Fibroblast of gingiva (primary cell): ENCODE measurements around the gene SYT10.
"Not testable (repeated sequence)": the region's sequence is repeated elsewhere in the genome, so short reads cannot be mapped to it uniquely, and the experiment has no call there.

Experiments used
- DNase-seq: peaks from one replicate; pipeline ENCODE4 v3.0.0-alpha.2; 2011; ENCODE audit warnings: low read depth

SYT10 gene

DNA sequence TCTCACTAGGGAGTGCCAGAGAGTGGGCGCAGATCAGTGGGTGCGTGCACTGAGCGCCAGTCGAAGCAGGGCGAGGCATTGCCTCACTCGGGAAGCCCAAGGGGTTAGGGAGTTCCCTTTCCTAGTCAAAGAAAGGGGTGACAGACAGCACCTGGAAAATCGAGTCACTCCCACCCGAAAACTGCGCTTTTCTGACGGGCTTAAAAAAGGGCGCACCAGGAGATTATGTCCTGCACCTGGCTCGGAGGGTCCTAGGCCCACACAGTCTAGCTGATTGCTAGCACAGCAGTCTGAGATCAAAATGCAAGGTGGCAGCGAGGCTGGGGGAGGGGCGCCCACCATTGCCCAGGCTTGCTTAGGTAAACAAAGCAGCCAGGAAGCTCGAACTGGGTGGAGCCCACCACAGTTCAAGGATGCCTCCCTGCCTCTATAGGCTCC lies 107.6 kb downstream of the SYT10 start:
- not testable (repeated sequence) for DNase-seq

DNA sequence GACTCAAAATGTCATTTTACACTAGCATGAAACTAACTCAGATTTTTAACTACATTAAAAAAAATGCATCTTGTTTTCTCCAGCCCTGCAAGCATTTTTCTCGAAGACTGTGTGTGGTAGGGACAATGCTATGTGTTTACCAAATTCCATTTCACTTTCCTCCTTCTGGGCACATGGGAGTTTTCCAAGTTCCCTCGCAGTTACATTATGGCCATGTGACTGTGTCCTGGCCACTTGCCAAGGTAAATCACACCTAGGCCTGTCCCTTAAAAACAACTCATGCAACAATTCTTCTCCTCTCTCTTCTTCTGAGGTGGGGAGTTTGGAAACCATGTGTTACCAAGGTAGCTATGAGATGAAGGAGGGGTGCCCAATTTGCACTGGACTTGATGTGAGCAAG lies 108.7 kb downstream of the SYT10 start:
- no peak for DNase-seq
